Measurements from ENCODE around the gene C1QL4. TPM values are rescaled to one million over a fixed set of nuclear protein-coding genes. Genes with fewer than 3 reads are reported as not detected.

The C1QL4 gene
- total and polyA plus RNA-seq, 2 donors (not counting 1 experiment from before 2014, with no cell fraction given) = not detected

DNA sequence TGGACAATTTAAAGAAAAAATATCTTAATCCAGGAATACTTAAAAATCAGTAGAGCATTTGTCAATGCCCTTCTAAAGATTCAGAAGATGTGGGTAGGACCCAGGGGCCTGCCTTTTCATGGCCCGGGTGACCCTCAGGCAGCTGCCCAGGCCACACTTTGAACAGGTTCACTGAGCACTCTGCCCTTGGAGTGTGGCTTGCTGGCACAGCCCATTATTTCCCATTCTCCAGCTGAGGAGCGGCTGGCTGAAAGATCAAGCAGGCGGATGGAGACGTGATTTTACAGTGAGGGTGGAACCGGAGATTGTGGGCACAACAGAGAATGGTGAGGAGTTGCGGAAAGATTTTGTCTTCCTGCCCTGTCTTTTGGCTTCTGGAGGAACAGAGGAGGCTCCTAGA lies 49.1 kb downstream of the C1QL4 start:
- no peak overlapping the region for H3K27ac ChIP-seq (ENCODE audit: low read length in 2 of 2)
- no peaks in the 10 kb centered on the region for H3K79me2 ChIP-seq (ENCODE audit: control insufficient read depth, insufficient read depth, low read length)
- Mint-ChIP-seq H3K4me3 (no peak overlapping the region), H3K27ac (no peak overlapping the region), H3K9me3 (ENCODE audit: insufficient read depth) (no peaks in the 10 kb centered on the region), H3K27me3 (peaks cover 28% of the 10 kb centered on the region), H3K4me1 (no peaks in the 10 kb centered on the region)
- DNase-seq (no peak), ATAC-seq (ENCODE audit: low read depth) (no peak)
- peaks cover 0 to 27% (median 5%) of the 10 kb centered on the region in 4 experiments for H3K27me3 ChIP-seq (replicated peaks in 1 of 4; ENCODE audit: control extremely low read depth in 1 of 4, control insufficient read depth in 3 of 4, insufficient read depth in 4 of 4, low read length in 3 of 4)
- no peak overlapping the region for H3K4me3 ChIP-seq (ENCODE audit: control extremely low read depth in 1 of 5, extremely low read depth in 1 of 5, insufficient read depth in 1 of 5, low read depth in 2 of 5, low read length in 4 of 5)
- WGBS (ENCODE audit: insufficient coverage) = 64% methylated on average over 5 of the region's 6 CpGs
- CTCF ChIA-PET = interaction anchor here (0.8 to 13.4 kb wide), 12 partner anchors 9 to 292 kb away, joined by 3 to 139 read pairs (median 13); partner anchors contain the start of genes DNAJC22 and TROAP
- intact Hi-C loops (cut with micrococcal nuclease) = loop anchor here (1.0 to 5.0 kb wide), 6 partner anchors 8 to 294 kb away; partner anchors contain the start of gene C1QL4
- H3K9ac ChIP-seq (ENCODE audit: low read length) = no peak overlapping the region
- no peak overlapping the region for H2AFZ ChIP-seq (ENCODE audit: insufficient read depth, low read depth, low read length, poor library complexity, severe bottlenecking)
- H3K4me2 ChIP-seq (replicated peaks; ENCODE audit: low read depth, low read length, poor library complexity, severe bottlenecking) = no peak overlapping the region
- H3K4me1 ChIP-seq (ENCODE audit: control insufficient read depth in 2 of 2, insufficient read depth in 2 of 2, low read length in 2 of 2) = no peaks in the 10 kb centered on the region
- no peak for TF ChIP-seq EZH2 (IDR thresholded peaks at IDR 0.05; ENCODE audit: borderline replicate concordance, insufficient read depth, low read depth, low read length, poor library complexity, severe bottlenecking)
- POLR2A ChIA-PET = no interaction called here
- no peaks in the 10 kb centered on the region for H3K36me3 ChIP-seq (replicated peaks in 1 of 2; ENCODE audit: control extremely low read depth in 1 of 2, control insufficient read depth in 1 of 2, extremely low read depth in 1 of 2, insufficient read depth in 2 of 2, low read length in 1 of 2)
- H3K9me3 ChIP-seq (ENCODE audit: control extremely low read depth in 1 of 3, control insufficient read depth in 2 of 3, insufficient read depth in 1 of 3, low read length in 2 of 3) = no peaks in the 10 kb centered on the region
- H4K20me1 ChIP-seq (ENCODE audit: control insufficient read depth, insufficient read depth, low read length, poor library complexity, severe bottlenecking) = no peaks in the 10 kb centered on the region

DNA sequence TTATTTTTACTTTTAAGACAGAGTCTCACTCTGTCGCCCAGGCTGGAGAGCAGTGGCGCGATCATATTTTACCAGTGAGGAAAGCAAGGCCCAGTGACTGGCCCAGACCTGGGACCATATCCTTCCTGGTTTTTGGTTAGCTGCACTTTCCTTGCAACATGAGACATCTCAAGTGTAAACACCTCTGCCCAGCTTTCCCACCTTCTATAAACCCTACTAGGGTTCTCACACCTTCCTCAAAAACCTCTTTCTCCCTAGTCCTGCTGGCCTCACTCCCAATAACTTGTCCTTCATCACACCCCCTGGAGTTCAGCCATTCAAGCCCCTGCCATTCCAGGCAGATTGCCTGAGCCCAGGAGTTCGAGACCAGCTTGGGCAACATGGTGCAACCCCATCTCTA lies 52.3 kb downstream of the C1QL4 start:
- ATAC-seq (ENCODE audit: low read depth) (no peak), DNase-seq (no peak)
- Histone ChIP-seq H3K4me2 (replicated peaks; ENCODE audit: low read depth, low read length, poor library complexity, severe bottlenecking) (no peak overlapping the region), H3K4me1 (ENCODE audit: control insufficient read depth in 2 of 2, insufficient read depth in 2 of 2, low read length in 2 of 2) (no peaks in the 10 kb centered on the region), H3K36me3 (replicated peaks in 1 of 2; ENCODE audit: control extremely low read depth in 1 of 2, control insufficient read depth in 1 of 2, extremely low read depth in 1 of 2, insufficient read depth in 2 of 2, low read length in 1 of 2) (no peaks in the 10 kb centered on the region), H3K4me3 (ENCODE audit: control extremely low read depth in 1 of 5, extremely low read depth in 1 of 5, insufficient read depth in 1 of 5, low read depth in 2 of 5, low read length in 4 of 5) (no peak overlapping the region), H2AFZ (ENCODE audit: insufficient read depth, low read depth, low read length, poor library complexity, severe bottlenecking) (no peak overlapping the region), H4K20me1 (ENCODE audit: control insufficient read depth, insufficient read depth, low read length, poor library complexity, severe bottlenecking) (no peaks in the 10 kb centered on the region), H3K27ac (ENCODE audit: low read length in 2 of 2) (no peak overlapping the region), H3K9ac (ENCODE audit: low read length) (no peak overlapping the region), H3K79me2 (ENCODE audit: control insufficient read depth, insufficient read depth, low read length) (no peaks in the 10 kb centered on the region), H3K9me3 (ENCODE audit: control extremely low read depth in 1 of 3, control insufficient read depth in 2 of 3, insufficient read depth in 1 of 3, low read length in 2 of 3) (no peaks in the 10 kb centered on the region), H3K27me3 (replicated peaks in 1 of 4; ENCODE audit: control extremely low read depth in 1 of 4, control insufficient read depth in 3 of 4, insufficient read depth in 4 of 4, low read length in 3 of 4) (peaks cover 0 to 31% (median 5%) of the 10 kb centered on the region in 4 experiments)
- no peaks in the 10 kb centered on the region for H3K9me3 Mint-ChIP-seq (ENCODE audit: insufficient read depth)
- no peaks in the 10 kb centered on the region for H3K4me1 Mint-ChIP-seq
- ChIA-PET POLR2A (no interaction called here), CTCF (interaction anchor here (0.7 to 13.4 kb wide), 7 partner anchors 34 to 490 kb away, joined by 3 to 139 read pairs (median 7); partner anchors contain the start of gene DNAJC22)
- WGBS (ENCODE audit: insufficient coverage) = 89% methylated on average over 3 of the region's 4 CpGs
- peaks cover 24% of the 10 kb centered on the region for H3K27me3 Mint-ChIP-seq
- TF ChIP-seq, protein P1, sequence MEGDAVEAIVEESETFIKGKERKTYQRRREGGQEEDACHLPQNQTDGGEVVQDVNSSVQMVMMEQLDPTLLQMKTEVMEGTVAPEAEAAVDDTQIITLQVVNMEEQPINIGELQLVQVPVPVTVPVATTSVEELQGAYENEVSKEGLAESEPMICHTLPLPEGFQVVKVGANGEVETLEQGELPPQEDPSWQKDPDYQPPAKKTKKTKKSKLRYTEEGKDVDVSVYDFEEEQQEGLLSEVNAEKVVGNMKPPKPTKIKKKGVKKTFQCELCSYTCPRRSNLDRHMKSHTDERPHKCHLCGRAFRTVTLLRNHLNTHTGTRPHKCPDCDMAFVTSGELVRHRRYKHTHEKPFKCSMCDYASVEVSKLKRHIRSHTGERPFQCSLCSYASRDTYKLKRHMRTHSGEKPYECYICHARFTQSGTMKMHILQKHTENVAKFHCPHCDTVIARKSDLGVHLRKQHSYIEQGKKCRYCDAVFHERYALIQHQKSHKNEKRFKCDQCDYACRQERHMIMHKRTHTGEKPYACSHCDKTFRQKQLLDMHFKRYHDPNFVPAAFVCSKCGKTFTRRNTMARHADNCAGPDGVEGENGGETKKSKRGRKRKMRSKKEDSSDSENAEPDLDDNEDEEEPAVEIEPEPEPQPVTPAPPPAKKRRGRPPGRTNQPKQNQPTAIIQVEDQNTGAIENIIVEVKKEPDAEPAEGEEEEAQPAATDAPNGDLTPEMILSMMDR (IDR thresholded peaks at IDR 0.05) = no peak
- TF ChIP-seq EZH2 (IDR thresholded peaks at IDR 0.05; ENCODE audit: borderline replicate concordance, insufficient read depth, low read depth, low read length, poor library complexity, severe bottlenecking) = no peak
- intact Hi-C loops (cut with micrococcal nuclease) = loop anchor here (5.0 kb wide), 1 partner anchor 298 kb away; no protein-coding TSS in a partner anchor
- H3K4me3 Mint-ChIP-seq = no peak overlapping the region
- H3K27ac Mint-ChIP-seq = no peak overlapping the region
